GM06990 (cell line): ENCODE data around the gene SHE.

ENCODE experiments used
- DNase-seq: peaks from one replicate; pipeline ENCODE4 v3.0.0-alpha.2; 2011; ENCODE audit not compliant: insufficient read length; ENCODE audit errors: extremely low read depth
- H3K27me3 ChIP-seq: replicated peaks from 2 replicates; pipeline ENCODE4 v1.6.0; 2011; ENCODE audit warnings: low read length; ENCODE audit not compliant: control insufficient read depth, insufficient read depth
- H3K36me3 ChIP-seq: 2 replicates; pipeline ENCODE4 v1.5.1; 2011; ENCODE audit warnings: low read length; ENCODE audit not compliant: control insufficient read depth, insufficient read depth
- H3K4me3 ChIP-seq: replicated peaks from 2 replicates; pipeline ENCODE4 v1.5.1; 2011; ENCODE audit warnings: low read depth, mild to moderate bottlenecking, control low read depth, low read length
- TF ChIP-seq, protein P1 (sequence below): IDR thresholded peaks from 2 replicates; pipeline ENCODE4 v1.5.1; 2011; ENCODE audit warnings: low read length, control low read depth, mild to moderate bottlenecking, inconsistent platforms; ENCODE audit not compliant: insufficient read depth, poor library complexity, severe bottlenecking

SHE gene

DNA sequence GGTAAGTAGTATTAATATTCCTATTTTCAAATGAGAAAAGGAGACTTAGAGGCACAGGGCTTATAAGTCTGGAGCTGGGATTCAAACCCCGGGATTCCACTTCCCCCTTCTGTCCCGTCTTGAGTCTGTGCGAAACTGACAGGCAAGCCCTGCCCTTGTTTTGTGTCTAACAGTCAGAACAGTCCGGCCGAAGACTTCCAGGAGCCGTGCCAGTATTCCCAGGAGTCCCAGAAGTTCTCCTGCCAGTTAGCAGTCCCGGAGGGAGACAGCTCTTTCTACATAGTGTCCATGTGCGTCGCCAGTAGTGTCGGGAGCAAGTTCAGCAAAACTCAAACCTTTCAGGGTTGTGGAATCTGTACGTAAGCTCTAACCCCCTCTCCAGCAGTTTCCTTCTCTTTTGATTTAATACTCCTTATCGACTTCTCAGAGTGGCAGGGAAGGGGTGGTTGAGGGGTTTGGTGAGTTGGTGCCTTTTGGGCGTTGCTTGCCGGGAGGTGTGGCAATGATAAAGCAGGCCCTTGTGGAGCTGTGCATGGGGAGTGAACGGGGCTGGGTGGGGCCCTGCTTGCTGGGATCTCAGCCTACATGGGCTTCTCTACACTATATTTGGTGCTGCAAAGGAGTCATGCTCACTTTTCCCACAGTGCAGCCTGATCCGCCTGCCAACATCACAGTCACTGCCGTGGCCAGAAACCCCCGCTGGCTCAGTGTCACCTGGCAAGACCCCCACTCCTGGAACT is 67.7 kb downstream of the SHE start:
- Histone ChIP-seq H3K36me3 (no peaks in the 10 kb centered on the region), H3K27me3 (no peaks in the 10 kb centered on the region), H3K4me3 (no peak overlapping the region)
- no peak for DNase-seq
- TF ChIP-seq, protein P1, sequence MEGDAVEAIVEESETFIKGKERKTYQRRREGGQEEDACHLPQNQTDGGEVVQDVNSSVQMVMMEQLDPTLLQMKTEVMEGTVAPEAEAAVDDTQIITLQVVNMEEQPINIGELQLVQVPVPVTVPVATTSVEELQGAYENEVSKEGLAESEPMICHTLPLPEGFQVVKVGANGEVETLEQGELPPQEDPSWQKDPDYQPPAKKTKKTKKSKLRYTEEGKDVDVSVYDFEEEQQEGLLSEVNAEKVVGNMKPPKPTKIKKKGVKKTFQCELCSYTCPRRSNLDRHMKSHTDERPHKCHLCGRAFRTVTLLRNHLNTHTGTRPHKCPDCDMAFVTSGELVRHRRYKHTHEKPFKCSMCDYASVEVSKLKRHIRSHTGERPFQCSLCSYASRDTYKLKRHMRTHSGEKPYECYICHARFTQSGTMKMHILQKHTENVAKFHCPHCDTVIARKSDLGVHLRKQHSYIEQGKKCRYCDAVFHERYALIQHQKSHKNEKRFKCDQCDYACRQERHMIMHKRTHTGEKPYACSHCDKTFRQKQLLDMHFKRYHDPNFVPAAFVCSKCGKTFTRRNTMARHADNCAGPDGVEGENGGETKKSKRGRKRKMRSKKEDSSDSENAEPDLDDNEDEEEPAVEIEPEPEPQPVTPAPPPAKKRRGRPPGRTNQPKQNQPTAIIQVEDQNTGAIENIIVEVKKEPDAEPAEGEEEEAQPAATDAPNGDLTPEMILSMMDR, result no peak

DNA sequence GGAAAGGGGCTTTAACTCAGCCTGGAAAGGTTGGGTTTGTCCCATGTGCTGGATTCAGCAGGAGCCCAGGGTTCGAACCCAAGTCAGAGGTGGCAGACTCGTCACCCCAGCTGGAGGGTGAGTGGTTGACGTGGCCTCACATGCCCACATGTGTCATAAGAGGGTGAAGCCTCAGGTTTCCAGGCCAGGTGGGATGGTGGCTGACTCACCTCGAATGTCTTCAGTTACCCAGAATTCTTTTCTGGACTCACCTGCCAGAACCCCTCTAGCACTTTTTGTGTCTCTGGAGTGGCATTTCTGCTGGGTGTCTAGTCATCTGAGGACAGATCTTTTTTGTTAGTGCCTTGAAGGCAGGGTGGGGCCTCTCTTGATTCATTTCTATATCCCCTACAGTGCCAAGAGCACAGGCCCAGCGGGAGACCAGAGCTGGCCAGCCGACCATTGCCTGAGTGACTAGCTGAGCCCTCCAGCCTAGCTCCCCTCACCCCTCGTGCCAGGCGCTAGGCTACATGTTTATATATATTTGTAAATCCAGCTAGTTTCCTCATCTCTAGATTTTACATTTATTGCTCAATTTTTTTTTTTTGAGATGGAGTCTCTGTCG is 68.9 kb downstream of the SHE start:
- Histone ChIP-seq H3K4me3 (no peak overlapping the region), H3K27me3 (no peaks in the 10 kb centered on the region), H3K36me3 (no peaks in the 10 kb centered on the region; the same call in 1 of the 2 replicates)
- TF ChIP-seq, protein P1, result no peak
- no peak for DNase-seq

DNA sequence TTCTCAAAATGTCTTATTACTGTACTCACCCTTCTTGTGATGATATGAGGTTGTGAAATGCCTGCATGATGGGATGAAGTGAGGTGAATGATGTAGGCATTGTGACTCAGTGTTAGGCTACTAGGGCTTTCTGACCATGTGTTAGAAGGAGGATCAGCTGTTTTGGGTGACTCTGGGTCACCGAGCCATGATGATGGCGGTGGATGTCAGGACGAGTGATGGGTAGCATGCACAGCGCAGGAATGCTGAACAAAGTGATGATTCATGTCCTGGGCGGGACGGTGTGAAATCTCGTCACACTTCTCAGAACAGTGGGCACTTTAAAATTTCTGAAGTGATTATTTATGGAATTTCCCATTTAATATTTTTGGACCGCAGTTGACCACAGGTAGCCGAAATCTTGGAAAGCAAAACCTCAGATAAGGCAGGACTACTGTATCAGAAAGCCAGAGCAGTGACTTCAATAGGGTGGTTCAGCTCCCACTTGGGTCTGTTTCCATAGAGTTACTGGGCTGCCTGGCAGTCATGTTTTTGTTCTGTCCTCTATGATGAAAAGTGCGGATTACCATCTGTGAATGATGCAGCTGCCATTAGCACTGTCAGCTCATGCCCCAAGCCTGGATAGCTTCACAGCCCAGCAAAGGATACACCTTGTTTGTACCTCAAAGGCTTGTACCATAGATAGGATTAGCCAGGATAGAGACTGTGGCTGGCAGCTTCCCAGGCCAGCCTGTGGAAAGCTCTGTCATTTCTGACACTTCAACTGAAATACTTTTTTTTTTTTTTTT is 70.4 kb downstream of the SHE start:
- H3K36me3 ChIP-seq, result no peaks in the 10 kb centered on the region; the same call in 1 of the 2 replicates

DNA sequence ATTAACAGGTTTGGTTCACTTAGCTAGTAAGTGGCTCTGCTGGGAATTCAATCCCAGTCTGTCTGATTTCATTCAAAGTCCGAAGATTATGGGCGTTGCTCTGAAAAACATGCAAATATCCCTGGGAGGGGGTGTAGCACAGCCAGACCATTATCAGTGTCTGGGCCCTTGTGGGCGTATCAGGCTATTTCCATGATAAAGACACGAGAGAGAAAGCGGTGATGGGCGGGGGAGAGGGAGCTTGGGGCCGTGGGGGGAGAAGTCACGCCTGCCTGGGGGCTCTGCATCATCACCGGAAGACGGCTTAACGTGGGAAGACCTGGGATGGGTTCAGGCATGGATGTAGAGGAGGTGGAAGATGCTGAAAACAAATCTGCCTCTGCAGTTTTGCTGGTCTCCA is 71.3 kb downstream of the SHE start:
- Histone ChIP-seq H3K4me3 (no peak overlapping the region), H3K27me3 (no peaks in the 10 kb centered on the region), H3K36me3 (no peaks in the 10 kb centered on the region; the same call in 1 of the 2 replicates)
- no peak for DNase-seq
- TF ChIP-seq, protein P1, result no peak

More for the DNA sequence above, 70.4 kb downstream of the SHE start:
- H3K4me3 ChIP-seq, result no peak overlapping the region
- no peak for DNase-seq
- no peaks in the 10 kb centered on the region for H3K27me3 ChIP-seq
- TF ChIP-seq, protein P1, result no peak

DNA sequence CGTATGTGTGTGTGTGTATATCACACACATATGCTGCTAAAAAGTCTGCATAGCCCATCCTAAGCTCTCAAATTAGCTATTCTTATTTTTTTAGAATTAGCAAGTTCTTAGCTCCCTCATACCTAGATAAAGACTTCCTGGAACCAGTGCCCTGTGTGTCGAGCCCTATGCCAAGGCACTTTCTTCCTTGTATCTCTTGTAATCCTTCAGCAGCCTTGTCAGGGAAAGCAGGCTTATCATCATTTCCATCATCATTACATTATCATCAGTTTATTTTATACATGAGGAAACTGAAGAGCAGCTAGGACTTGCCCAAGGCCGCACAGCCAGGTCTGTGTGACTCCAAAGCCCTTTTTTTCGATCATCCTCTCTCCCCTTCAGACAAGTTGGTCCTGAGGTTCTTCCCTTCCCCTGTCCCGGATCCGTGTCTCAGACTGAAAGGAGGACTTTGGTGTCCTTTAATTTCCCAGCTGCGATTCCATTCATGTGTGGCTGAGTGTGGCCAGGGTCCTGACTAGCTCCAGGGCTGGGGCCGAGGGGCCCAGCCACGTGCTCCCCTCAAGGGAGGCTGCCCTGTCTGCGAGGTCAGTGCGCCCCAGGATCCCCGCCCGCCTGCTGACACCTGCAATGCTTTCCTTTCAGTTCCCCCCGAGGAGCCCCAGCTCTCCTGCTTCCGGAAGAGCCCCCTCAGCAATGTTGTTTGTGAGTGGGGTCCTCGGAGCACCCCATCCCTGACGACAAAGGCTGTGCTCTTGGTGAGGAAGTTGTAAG is 72.2 kb downstream of the SHE start:
- Histone ChIP-seq H3K27me3 (no peaks in the 10 kb centered on the region), H3K36me3 (no peaks in the 10 kb centered on the region; the same call in 1 of the 2 replicates), H3K4me3 (no peak overlapping the region)
- DNase-seq, result no peak
- TF ChIP-seq, protein P1, result no peak
